Ramos (cell line): ENCODE measurements around the gene SPOCK1.

ENCODE experiments used
- in situ Hi-C: fragments of 300-500 bp; cut with MboI; formaldehyde crosslinking; loops from one replicate; pipeline ENCODE4 v1.14.3; 2022; ENCODE audit warnings: low sequenced_read_pairs; ENCODE audit not compliant: unreplicated experiment

SPOCK1 gene

GRCh38 chr5:137214446-137215189, 284.5 kb downstream of the SPOCK1 start:
- in situ Hi-C loops, result no loop called here

DNA sequence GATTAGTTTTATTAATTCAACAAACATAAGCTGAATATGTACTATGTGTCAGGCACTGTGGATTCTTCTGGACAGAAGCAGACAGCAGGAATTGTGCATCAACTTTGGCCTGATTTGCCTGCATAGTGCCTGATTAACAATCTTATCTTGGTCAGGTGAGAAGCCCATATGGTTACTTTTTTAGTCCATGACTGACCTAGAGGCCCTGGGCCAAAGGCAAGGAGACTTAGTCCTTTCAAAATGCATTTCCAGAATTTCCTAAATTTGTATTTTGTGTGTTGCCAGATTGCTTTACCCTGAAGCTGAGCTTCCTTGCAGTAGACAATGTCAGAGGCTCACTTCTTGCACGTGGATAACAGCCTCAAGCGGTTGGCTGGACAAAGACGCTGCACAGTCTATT, 286.7 kb downstream of the SPOCK1 start:
- in situ Hi-C loops, result no loop called here

DNA sequence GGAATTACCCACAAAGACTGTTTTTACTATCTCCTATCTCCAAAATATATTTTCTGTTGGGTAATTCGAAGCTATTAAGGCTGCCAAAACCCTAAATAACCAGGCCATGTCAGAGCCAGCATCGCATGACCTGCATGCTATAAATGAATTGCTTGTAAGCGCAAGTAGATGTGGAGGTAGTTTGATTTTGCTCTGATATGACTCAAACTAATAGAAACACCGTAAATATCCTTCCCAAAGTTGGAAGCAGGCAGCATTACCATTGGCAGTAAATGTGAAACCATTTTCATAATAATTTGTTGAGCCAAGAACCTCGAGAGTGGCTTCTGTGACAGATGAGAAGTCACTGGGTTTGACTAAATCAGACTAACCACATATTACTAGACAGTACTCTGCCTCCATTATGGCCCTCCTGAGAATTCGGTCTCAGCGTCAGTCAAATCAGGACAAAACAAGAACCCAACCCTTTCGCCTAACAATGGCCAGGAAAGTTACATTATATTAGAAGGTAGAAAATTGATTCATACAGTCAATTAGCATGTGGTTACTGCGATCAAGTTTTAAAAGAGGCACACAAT, 289.8 kb downstream of the SPOCK1 start:
- in situ Hi-C loops, result no loop called here

DNA sequence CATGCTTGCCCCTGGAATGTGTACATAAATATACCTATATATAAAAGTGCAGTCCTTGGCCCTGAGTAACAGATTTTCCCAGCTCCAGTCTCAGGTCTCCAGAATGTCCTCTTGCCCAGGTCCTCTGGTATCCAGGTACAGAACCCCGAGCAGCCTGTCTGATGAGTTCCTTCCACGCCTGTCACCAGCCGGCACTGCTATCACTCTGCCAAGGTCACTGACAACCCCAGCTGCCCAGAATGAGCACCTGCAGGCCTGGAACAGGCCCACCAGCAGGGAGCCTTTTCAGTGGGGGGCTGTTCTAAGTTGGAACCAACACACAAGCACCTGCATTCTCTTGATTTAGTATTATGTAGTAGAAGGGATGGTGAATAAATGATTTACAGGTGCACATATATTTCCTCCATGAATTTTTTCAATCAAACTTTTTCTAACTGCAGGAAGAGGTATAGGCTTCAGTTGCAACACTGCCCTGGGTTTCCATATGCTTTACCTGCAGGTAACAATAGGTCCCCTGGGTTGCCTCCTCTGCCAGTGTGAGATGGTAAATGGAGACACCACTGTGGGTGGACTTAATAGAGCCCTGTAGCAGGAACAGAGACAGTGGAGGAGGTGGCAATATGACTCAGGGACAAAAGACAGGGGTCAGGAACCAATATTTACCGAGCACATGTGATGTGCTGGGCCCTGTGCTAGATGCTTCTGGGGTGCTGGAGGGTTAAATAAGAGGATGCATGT, 291.9 kb downstream of the SPOCK1 start:
- in situ Hi-C loops, result no loop called here

- in situ Hi-C loops, result no loop called here
These were observed 293.0 kb downstream of the SPOCK1 start for GRCh38 chr5:137206030-137206715.

- in situ Hi-C loops, result no loop called here
These were observed 293.7 kb downstream of the SPOCK1 start for GRCh38 chr5:137205231-137206027.

DNA sequence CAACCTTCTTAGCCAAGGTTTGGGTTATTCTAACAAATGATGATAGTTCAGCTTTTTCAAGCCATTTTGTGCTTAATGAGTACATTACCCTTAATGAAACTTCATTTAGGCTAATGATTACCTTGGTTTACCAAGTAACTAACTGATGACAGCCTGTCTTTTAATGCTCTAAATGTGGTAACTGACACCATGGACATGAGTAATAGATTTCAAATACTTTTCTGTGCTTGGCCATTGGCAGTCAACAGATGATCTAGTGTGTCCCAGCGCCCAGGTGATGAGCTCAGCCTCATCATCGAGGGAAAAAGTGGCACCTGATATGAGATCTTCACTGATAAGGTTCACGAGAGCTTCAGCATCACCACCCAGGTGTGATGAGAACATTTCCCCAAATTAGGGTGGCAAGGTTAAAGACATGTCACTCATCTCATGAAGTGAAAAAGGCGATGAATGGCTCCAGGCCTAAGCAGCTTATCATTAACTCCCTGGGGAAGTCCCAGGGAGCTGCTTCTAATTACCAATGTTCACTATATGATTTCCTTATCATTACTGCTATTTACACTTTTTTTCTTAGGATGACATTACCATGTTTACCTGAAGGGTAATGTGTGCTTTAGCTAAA, 296.0 kb downstream of the SPOCK1 start:
- in situ Hi-C loops, result no loop called here

- in situ Hi-C loops, result no loop called here
These were observed 297.2 kb downstream of the SPOCK1 start for GRCh38 chr5:137201876-137202275.

- in situ Hi-C loops, result no loop called here
These were observed 298.0 kb downstream of the SPOCK1 start for GRCh38 chr5:137200906-137201700.

DNA sequence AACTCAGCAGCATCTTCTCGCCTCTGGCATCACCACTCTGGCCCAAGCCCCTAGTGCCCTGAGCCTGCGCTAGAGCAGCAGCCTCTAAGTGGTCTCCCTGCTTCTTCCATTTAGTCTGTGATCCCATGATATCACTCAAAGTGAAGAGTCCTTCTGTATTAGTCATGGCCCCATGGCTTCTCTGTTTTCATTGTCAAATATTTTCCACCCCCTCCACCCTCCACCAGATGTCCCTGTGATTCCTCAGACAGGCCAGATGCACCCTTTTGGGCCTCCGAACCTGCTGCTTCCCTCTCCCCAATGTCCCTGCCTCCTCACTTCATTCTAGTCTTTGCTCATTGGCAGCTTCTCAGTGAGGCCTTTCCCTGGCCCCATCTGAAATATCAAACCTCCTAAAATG, 299.2 kb downstream of the SPOCK1 start:
- in situ Hi-C loops, result no loop called here

DNA sequence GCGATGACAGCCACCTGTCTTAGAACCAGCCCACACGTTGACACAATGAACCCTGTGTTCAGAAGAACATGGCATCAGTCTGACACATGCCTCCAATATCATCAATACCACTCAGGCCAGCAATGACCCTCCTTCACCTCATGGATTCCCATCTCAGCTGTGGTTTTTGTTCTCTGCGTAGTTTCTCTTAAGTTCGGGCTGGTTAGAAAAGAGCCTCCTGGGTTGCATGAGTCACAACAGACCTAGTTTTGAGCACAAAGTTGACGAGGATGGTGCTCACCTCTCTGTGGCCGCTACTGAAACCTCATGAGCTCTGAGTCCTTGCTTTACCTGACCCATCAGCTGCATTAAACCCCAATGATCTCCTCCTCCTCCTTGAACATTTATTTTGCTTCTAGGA, 299.9 kb downstream of the SPOCK1 start:
- in situ Hi-C loops, result no loop called here

- in situ Hi-C loops, result no loop called here
These were observed 303.6 kb downstream of the SPOCK1 start for GRCh38 chr5:137195483-137195882.

DNA sequence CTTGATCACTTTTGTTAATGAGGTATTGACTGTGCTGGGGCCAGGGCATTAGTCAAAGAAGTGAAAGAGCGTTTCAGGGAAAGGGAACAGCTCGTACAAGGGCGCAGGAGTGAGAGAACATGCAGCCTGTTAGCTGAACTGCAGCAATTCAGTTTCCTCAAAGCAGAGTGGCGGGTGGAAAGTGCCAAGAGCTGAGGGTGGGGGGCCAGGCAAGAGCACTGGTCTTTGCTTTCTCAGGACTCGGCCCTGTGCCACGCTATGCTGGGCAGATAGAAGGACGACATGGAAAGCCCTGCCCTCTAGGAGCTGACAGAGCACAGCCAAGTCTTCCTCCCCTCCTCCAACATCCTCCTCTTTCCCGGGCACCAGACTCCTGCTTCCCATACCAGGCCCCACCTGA, 304.8 kb downstream of the SPOCK1 start:
- in situ Hi-C loops, result no loop called here

- in situ Hi-C loops, result no loop called here
These were observed 306.8 kb downstream of the SPOCK1 start for GRCh38 chr5:137192293-137192743.

- in situ Hi-C loops, result no loop called here
These were observed 307.9 kb downstream of the SPOCK1 start for GRCh38 chr5:137191179-137191578.

- in situ Hi-C loops, result no loop called here
These were observed 308.7 kb downstream of the SPOCK1 start for GRCh38 chr5:137190441-137190840.

DNA sequence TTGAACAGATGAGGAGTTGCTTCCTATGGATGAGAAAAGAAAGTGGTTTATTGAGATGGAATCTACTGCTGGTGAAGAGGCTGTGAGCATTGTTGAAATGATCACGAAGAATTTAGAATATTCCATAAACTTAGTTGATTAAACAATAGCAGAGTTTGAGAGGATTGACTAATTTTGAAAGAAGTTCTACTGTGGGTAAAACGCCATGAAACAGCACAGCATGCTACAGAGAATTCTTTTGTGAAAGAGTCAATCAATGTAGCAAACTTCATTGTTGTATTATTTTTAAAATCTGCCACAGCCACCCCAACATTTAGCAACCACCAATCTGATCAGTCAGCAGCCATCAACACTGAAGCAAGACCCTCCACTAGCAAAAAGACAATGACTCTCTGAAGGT, 309.1 kb downstream of the SPOCK1 start:
- in situ Hi-C loops, result no loop called here

GRCh38 chr5:137188566-137188965, 310.6 kb downstream of the SPOCK1 start:
- in situ Hi-C loops, result no loop called here
